ENCODE data around the gene AFAP1. TPM values are rescaled to one million over a fixed set of nuclear protein-coding genes. Genes with fewer than 3 reads are reported as not detected.

The AFAP1 gene
- total and polyA plus RNA-seq, 2 donors (not counting 1 experiment from before 2014, with no cell fraction given): 0.03 to 0.44 TPM

DNA sequence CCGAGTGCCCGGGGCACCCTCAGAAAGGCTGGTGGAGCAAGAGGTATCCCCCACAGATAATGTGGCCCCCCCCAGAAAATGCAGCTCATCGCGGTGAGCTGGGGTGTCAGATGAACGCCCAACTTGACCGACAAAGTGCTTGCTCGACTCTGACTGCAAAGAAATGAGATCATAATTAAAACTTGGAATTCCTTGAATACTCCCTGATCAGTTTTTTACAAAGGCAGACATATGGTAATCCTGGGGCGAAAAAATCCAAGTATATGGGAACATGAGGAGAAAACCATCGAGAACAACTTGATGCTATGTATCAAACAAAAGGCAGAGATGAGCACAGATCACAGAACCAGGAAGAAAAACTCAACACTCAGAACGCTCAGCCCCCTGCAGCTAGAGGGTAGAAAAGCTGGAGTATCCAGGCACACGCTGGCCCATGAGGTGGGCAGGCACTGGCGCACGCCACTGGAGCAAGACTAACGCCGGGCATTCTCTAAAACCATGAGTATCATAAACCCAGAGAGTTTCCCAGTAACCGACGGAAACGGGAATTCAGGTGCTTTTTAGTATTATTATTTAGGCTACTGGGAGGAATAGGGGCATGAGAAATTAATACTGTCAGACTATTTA lies 127.3 kb downstream of the AFAP1 start:
- ATAC-seq (ENCODE audit: low read depth): no peak
- Mint-ChIP-seq H3K4me1 (no peaks in the 10 kb centered on the region), H3K9me3 (ENCODE audit: insufficient read depth) (no peaks in the 10 kb centered on the region), H3K4me3 (no peak overlapping the region), H3K27me3 (peaks cover 13% of the 10 kb centered on the region), H3K27ac (no peak overlapping the region)
- Histone ChIP-seq H3K79me2 (ENCODE audit: control insufficient read depth, insufficient read depth, low read length) (no peaks in the 10 kb centered on the region), H3K36me3 (replicated peaks in 1 of 2; ENCODE audit: control extremely low read depth in 1 of 2, control insufficient read depth in 1 of 2, extremely low read depth in 1 of 2, insufficient read depth in 2 of 2, low read length in 1 of 2) (no peaks in the 10 kb centered on the region), H3K9ac (ENCODE audit: low read length) (no peak overlapping the region), H2AFZ (ENCODE audit: insufficient read depth, low read depth, low read length, poor library complexity, severe bottlenecking) (no peak overlapping the region), H3K4me2 (replicated peaks; ENCODE audit: low read depth, low read length, poor library complexity, severe bottlenecking) (no peak overlapping the region), H3K4me1 (ENCODE audit: control insufficient read depth in 2 of 2, insufficient read depth in 2 of 2, low read length in 2 of 2) (no peaks in the 10 kb centered on the region), H3K9me3 (ENCODE audit: control extremely low read depth in 1 of 3, control insufficient read depth in 2 of 3, insufficient read depth in 1 of 3, low read length in 2 of 3) (no peaks in the 10 kb centered on the region), H3K4me3 (ENCODE audit: control extremely low read depth in 1 of 5, extremely low read depth in 1 of 5, insufficient read depth in 1 of 5, low read depth in 2 of 5, low read length in 4 of 5) (no peak overlapping the region), H3K27ac (ENCODE audit: low read length in 2 of 2) (no peak overlapping the region), H3K27me3 (replicated peaks in 1 of 4; ENCODE audit: control extremely low read depth in 1 of 4, control insufficient read depth in 3 of 4, insufficient read depth in 4 of 4, low read length in 3 of 4) (no peaks in the 10 kb centered on the region), H4K20me1 (ENCODE audit: control insufficient read depth, insufficient read depth, low read length, poor library complexity, severe bottlenecking) (no peaks in the 10 kb centered on the region)
- TF ChIP-seq, protein P1, sequence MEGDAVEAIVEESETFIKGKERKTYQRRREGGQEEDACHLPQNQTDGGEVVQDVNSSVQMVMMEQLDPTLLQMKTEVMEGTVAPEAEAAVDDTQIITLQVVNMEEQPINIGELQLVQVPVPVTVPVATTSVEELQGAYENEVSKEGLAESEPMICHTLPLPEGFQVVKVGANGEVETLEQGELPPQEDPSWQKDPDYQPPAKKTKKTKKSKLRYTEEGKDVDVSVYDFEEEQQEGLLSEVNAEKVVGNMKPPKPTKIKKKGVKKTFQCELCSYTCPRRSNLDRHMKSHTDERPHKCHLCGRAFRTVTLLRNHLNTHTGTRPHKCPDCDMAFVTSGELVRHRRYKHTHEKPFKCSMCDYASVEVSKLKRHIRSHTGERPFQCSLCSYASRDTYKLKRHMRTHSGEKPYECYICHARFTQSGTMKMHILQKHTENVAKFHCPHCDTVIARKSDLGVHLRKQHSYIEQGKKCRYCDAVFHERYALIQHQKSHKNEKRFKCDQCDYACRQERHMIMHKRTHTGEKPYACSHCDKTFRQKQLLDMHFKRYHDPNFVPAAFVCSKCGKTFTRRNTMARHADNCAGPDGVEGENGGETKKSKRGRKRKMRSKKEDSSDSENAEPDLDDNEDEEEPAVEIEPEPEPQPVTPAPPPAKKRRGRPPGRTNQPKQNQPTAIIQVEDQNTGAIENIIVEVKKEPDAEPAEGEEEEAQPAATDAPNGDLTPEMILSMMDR (IDR thresholded peaks at IDR 0.05): no peak
- TF ChIP-seq EZH2 (IDR thresholded peaks at IDR 0.05; ENCODE audit: borderline replicate concordance, insufficient read depth, low read depth, low read length, poor library complexity, severe bottlenecking): no peak
- 86% methylated on average over 4 of the region's 18 CpGs for WGBS (ENCODE audit: insufficient coverage)
- DNase-seq: no peak
- ChIA-PET POLR2A (no interaction called here), CTCF (interaction anchor here (1.2 to 1.6 kb wide), 2 partner anchors 8 to 10 kb away, joined by 3 to 7 read pairs; no protein-coding TSS in a partner anchor)
- intact Hi-C loops (cut with micrococcal nuclease): no loop called here

DNA sequence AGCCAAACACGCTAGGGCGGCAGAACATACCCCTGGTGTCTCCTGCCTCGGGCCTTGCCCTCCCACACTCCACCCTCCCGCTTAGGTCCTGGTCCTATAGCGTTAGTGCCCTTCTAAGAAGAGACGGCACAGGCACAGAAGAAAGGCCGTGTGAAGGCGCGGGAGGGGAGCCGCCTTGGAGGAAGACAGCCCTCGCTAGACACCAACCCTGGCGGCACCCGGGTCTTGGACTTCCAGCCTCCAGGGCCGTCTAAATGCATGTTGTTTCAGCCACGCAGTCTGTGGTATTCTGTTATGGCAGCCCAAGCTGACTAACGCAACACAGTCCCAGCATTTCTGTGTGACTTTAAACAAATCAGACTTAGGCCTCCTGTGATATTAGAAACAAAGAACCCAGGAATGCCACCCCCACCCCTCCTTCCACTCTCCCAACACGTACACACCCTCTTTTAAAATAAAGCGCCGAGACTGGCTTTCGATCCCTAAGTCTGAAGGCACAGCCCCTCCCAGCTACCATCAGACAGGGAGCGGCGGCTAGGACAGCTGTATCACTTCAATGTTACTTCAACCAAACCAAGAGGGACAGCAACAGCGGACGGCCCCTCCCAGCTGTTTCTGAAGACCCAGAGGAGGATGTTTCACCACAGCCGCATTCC lies 128.0 kb downstream of the AFAP1 start:
- CTCF ChIA-PET: interaction anchor here (1.2 kb wide), 1 partner anchor 10 kb away, joined by 3 read pairs; no protein-coding TSS in a partner anchor

More for the DNA sequence above, 128.0 kb downstream of the AFAP1 start:
- Histone ChIP-seq H3K27ac (ENCODE audit: low read length in 2 of 2) (no peak overlapping the region), H3K4me2 (replicated peaks; ENCODE audit: low read depth, low read length, poor library complexity, severe bottlenecking) (no peak overlapping the region), H2AFZ (ENCODE audit: insufficient read depth, low read depth, low read length, poor library complexity, severe bottlenecking) (no peak overlapping the region), H3K4me1 (ENCODE audit: control insufficient read depth in 2 of 2, insufficient read depth in 2 of 2, low read length in 2 of 2) (no peaks in the 10 kb centered on the region), H4K20me1 (ENCODE audit: control insufficient read depth, insufficient read depth, low read length, poor library complexity, severe bottlenecking) (no peaks in the 10 kb centered on the region), H3K9me3 (ENCODE audit: control extremely low read depth in 1 of 3, control insufficient read depth in 2 of 3, insufficient read depth in 1 of 3, low read length in 2 of 3) (no peaks in the 10 kb centered on the region), H3K79me2 (ENCODE audit: control insufficient read depth, insufficient read depth, low read length) (no peaks in the 10 kb centered on the region), H3K27me3 (replicated peaks in 1 of 4; ENCODE audit: control extremely low read depth in 1 of 4, control insufficient read depth in 3 of 4, insufficient read depth in 4 of 4, low read length in 3 of 4) (no peaks in the 10 kb centered on the region), H3K36me3 (replicated peaks in 1 of 2; ENCODE audit: control extremely low read depth in 1 of 2, control insufficient read depth in 1 of 2, extremely low read depth in 1 of 2, insufficient read depth in 2 of 2, low read length in 1 of 2) (no peaks in the 10 kb centered on the region), H3K4me3 (ENCODE audit: control extremely low read depth in 1 of 5, extremely low read depth in 1 of 5, insufficient read depth in 1 of 5, low read depth in 2 of 5, low read length in 4 of 5) (no peak overlapping the region), H3K9ac (ENCODE audit: low read length) (no peak overlapping the region)
- POLR2A ChIA-PET: no interaction called here
- DNase-seq: no peak
- no peak for TF ChIP-seq EZH2 (IDR thresholded peaks at IDR 0.05; ENCODE audit: borderline replicate concordance, insufficient read depth, low read depth, low read length, poor library complexity, severe bottlenecking)
- TF ChIP-seq, protein P1 (IDR thresholded peaks at IDR 0.05): no peak
- Mint-ChIP-seq H3K27me3 (peaks cover 19% of the 10 kb centered on the region), H3K4me3 (no peak overlapping the region), H3K27ac (no peak overlapping the region), H3K4me1 (no peaks in the 10 kb centered on the region), H3K9me3 (ENCODE audit: insufficient read depth) (no peaks in the 10 kb centered on the region)
- WGBS (ENCODE audit: insufficient coverage): 90% methylated on average over 25 of the region's 25 CpGs
- intact Hi-C loops (cut with micrococcal nuclease): no loop called here
- no peak for ATAC-seq (ENCODE audit: low read depth)

Measured in B cell (primary cell).